Right lobe of liver (tissue), 6 donors: Measurements from ENCODE around the gene ACTL8. TPM values are rescaled to one million over a fixed set of nuclear protein-coding genes. Genes with fewer than 3 reads are reported as not detected.

Experiments used
- ATAC-seq, 4 donors: fragments of 200-7000 bp; cut with Tn5 transposase; one replicate each; pipeline ENCODE4 v1.9.1; 2020; ENCODE audit warnings: mild to moderate bottlenecking in 4 of 4, moderate library complexity in 4 of 4
- DNase-seq, 3 donors: peaks; one replicate each; pipeline ENCODE4 v3.0.0-alpha.2; 2020
- H3K27ac ChIP-seq, 3 donors: fragments of 200-600 bp; one replicate each; pipeline ENCODE4 v1.8.0; 2022
- H3K27me3 ChIP-seq, 2 donors: fragments of 200-600 bp; one replicate each; pipeline ENCODE4 v1.8.0; 2022
- H3K36me3 ChIP-seq, 4 donors: fragments of 200-600 bp; sonication (generic) in 1 of 4; one replicate each; pipeline versions ENCODE4 v1.5.1 to v1.8.0; 2017 to 2022; ENCODE audit warnings: control low read depth in 1 of 4
- H3K4me1 ChIP-seq, 4 donors: fragments of 200-600 bp; sonication (generic) in 1 of 4; one replicate each; pipeline versions ENCODE4 v1.5.1 to v1.8.0; 2017 to 2022; ENCODE audit warnings: control low read depth in 1 of 4
- H3K4me3 ChIP-seq, 3 donors: fragments of 200-600 bp; one replicate each; pipeline ENCODE4 v1.8.0; 2022
- H3K9me3 ChIP-seq, 4 donors: fragments of 200-600 bp; sonication (generic) in 1 of 4; one replicate each; pipeline versions ENCODE4 v1.5.1 to v1.8.0; 2017 to 2022; ENCODE audit warnings: control low read depth in 1 of 4
- CTCF ChIP-seq, 4 donors: fragments of 200-600 bp in 3 of 4; fragments of 450-650 bp in 1 of 4; IDR thresholded peaks; one replicate each; pipeline versions ENCODE4 v1.5.1 to v1.8.0; 2016 to 2022; ENCODE audit warnings: antibody characterized with exemption in 4 of 4, mild to moderate bottlenecking in 2 of 4
- POLR2A ChIP-seq: fragments of 450-650 bp; IDR thresholded peaks from one replicate; pipeline ENCODE4 v1.6.1; 2017; ENCODE audit warnings: antibody characterized with exemption, mild to moderate bottlenecking
- WGBS: methylation state at CpG from one replicate; pipeline ENCODE4 v1.1.6; 2018; ENCODE audit warnings: low coverage, low lambda C conversion rate; ENCODE audit not compliant: insufficient coverage; ENCODE audit errors: missing lambda C conversion rate; 5-methylcytosine and 5-hydroxymethylcytosine counted together
- intact Hi-C, 2 donors: fragments of 100-400 bp; cut with DNase I; formaldehyde crosslinking; loops; one replicate each; pipeline versions ENCODE4 v1.11.2 to v1.14.1; 2022
- total RNA-seq, 6 experiments: library from RNA; depleted of rRNA in 2 of 6; stranded (reverse); fragments of >200 nt in 2 of 6; fragmentation: NEBNext Ultra II Directional in 3 of 6; extraction: Animal tissue kit (Norgen Biotek cat#: 25700) in 3 of 6; gene quantifications; one replicate each; pipeline versions ENCODE4 v1.1.0 to v1.2.4, GENCODE V29; 2016 to 2023
- donor health status: DM: no; HTN: yes; CAD: no.
- donor health status: DM: no; HTN: no; CAD: no.
- donor health status: DM: no; HTN: no; CAD: no.
- donor health status: DM: no; HTN: yes; CAD: no.
- donor health status: DM: no; HTN: yes; CAD: no.

Gene ACTL8
- total RNA-seq, 6 experiments from 2014 or later, result not detected

DNA sequence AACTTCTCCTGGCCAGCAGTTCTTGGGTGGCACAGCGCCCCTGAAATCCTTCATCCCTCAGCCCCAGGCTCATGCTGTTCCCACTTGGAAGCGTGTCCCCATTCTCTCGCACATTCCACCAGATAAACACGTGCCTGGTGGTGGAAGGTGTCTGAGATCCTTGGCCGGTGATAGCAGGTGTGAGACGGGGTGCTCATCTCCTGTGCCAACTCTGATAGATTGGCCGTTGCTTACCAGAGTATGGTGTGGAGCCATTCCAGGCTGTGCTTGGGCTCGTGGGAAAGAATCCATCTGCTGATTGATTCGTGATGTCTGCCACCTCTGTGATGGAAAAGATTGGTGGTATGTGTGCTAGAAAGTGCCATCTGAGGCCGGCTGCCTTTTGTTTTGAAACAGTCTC, 22.2 kb downstream of the ACTL8 start:
- TF ChIP-seq CTCF (IDR thresholded peaks at IDR 0.05) (no peak), POLR2A (no peak)
- DNase-seq (no peak), ATAC-seq (no peak)
- Histone ChIP-seq H3K27ac (no peak overlapping the region), H3K36me3 (no peaks in the 10 kb centered on the region), H3K9me3 (no peaks in the 10 kb centered on the region), H3K27me3 (no peaks in the 10 kb centered on the region), H3K4me1 (no peaks in the 10 kb centered on the region), H3K4me3 (no peak overlapping the region)
- intact Hi-C loops, result no loop called here
- WGBS, result 53% methylated on average over 6 of the region's 10 CpGs

DNA sequence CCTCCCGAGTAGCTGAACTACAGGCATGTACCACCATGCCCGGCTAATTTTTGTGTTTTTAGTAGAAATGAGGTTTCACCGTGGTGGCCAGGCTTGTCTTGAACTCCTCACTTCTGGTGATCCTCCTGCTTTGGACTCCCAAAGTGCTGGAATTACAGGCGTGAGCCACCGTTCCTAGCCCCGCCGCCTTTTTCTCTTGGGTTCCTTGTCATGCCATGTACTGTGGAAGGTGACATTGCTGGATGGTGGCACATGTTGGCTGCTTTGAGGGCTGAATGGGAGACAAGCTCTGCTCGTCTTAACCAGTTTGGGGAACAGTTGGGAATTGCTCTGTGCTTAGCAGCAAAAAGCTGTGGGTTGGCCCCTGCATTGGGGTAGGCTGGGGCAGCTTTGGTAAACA, 22.7 kb downstream of the ACTL8 start:
- no peak for DNase-seq
- ATAC-seq, result no peak
- Histone ChIP-seq H3K4me1 (no peaks in the 10 kb centered on the region), H3K4me3 (no peak overlapping the region), H3K36me3 (no peaks in the 10 kb centered on the region), H3K9me3 (no peaks in the 10 kb centered on the region), H3K27ac (no peak overlapping the region), H3K27me3 (no peaks in the 10 kb centered on the region)
- 96% methylated on average over 4 of the region's 8 CpGs for WGBS
- no peak for TF ChIP-seq CTCF (IDR thresholded peaks at IDR 0.05)
- no peak for TF ChIP-seq POLR2A
- intact Hi-C loops, result no loop called here

- ATAC-seq (peak in 2 of 4 donors; percentile 17 to 22), DNase-seq (no peak)
- intact Hi-C loops, result no loop called here
- Histone ChIP-seq H3K36me3 (no peaks in the 10 kb centered on the region), H3K27ac (no peak overlapping the region), H3K27me3 (no peaks in the 10 kb centered on the region), H3K9me3 (no peaks in the 10 kb centered on the region), H3K4me1 (no peaks in the 10 kb centered on the region), H3K4me3 (no peak overlapping the region)
- 49% methylated on average over 2 of the region's 4 CpGs for WGBS
- TF ChIP-seq CTCF (IDR thresholded peaks at IDR 0.05) (no peak), POLR2A (no peak)
Observed at GRCh38 chr1:17780916-17781315, 25.8 kb downstream of the ACTL8 start.

DNA sequence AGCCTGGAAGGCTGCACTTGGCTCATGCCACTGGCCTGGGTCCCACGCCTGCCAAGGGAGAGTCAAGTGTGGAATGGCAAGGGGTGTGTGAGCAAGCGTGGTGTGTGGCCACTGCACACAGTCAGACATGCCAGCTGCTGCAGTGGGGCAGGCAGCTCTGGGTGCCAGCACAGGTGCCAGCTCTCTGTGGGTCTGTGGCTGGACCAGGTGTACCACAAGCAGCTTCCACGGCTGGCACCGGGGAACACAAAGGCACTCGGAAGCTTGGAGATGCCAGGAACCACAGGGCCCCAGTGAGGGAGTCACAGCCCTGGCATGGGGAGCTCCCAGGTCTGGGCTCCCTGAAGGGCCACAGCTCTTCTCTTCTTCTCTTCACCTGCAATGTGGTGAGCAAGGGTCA, 34.8 kb downstream of the ACTL8 start:
- DNase-seq, result no peak
- H3K36me3 ChIP-seq, result no peaks in the 10 kb centered on the region
- H3K9me3 ChIP-seq, result no peaks in the 10 kb centered on the region
- TF ChIP-seq CTCF (IDR thresholded peaks at IDR 0.05) (no peak), POLR2A (no peak)
- H3K4me1 ChIP-seq, result no peaks in the 10 kb centered on the region
- no peaks in the 10 kb centered on the region for H3K27me3 ChIP-seq
- H3K27ac ChIP-seq, result no peak overlapping the region
- ATAC-seq, result no peak
- H3K4me3 ChIP-seq, result no peak overlapping the region
- WGBS, result no CpG with 5 or more reads among the region's 5 CpGs
- intact Hi-C loops, result no loop called here
